ENCODE results near the gene PON2. TPM values are rescaled to one million over a fixed set of nuclear protein-coding genes. Genes with fewer than 3 reads are reported as not detected.

Gene PON2
- total RNA-seq, 1 experiment from 2014 or later: not detected

- no peaks in the 10 kb centered on the region for H3K9me2 ChIP-seq (replicated peaks; ENCODE audit: insufficient read depth, low read length)
- no peaks in the 10 kb centered on the region for H4K20me1 ChIP-seq (ENCODE audit: insufficient read depth, low read depth, low read length)
- H2AFZ ChIP-seq (ENCODE audit: low read length): no peak overlapping the region
- no peaks in the 10 kb centered on the region for H3K27me3 ChIP-seq (ENCODE audit: low read length)
- H3K9me3 ChIP-seq (ENCODE audit: low read length): no peaks in the 10 kb centered on the region
- no peak overlapping the region for H3K4me3 ChIP-seq (ENCODE audit: low read length)
- H3K4me1 ChIP-seq (ENCODE audit: low read length): no peaks in the 10 kb centered on the region
- no peak overlapping the region for H3K27ac ChIP-seq (ENCODE audit: low read length)
- H3K36me3 ChIP-seq (ENCODE audit: insufficient read depth, low read length): no peaks in the 10 kb centered on the region
- DNase-seq: no peak
- no peak overlapping the region for H3K9ac ChIP-seq (ENCODE audit: low read length)
- no peaks in the 10 kb centered on the region for H3K79me2 ChIP-seq (ENCODE audit: low read length)
- no peak overlapping the region for H3K4me2 ChIP-seq (ENCODE audit: low read depth, low read length, poor library complexity, severe bottlenecking)
Measured at GRCh38 chr7:95424716-95425115, 10.1 kb downstream of the PON2 start.

GRCh38 chr7:95421847-95422444 lies 12.9 kb downstream of the PON2 start:
- H4K20me1 ChIP-seq (ENCODE audit: insufficient read depth, low read depth, low read length): no peaks in the 10 kb centered on the region
- H3K4me2 ChIP-seq (ENCODE audit: low read depth, low read length, poor library complexity, severe bottlenecking): no peak overlapping the region
- H3K4me3 ChIP-seq (ENCODE audit: low read length): no peak overlapping the region
- no peak overlapping the region for H3K27ac ChIP-seq (ENCODE audit: low read length)
- no peaks in the 10 kb centered on the region for H3K36me3 ChIP-seq (ENCODE audit: insufficient read depth, low read length)
- H3K79me2 ChIP-seq (ENCODE audit: low read length): no peaks in the 10 kb centered on the region
- no peaks in the 10 kb centered on the region for H3K9me2 ChIP-seq (replicated peaks; ENCODE audit: insufficient read depth, low read length)
- no peak overlapping the region for H2AFZ ChIP-seq (ENCODE audit: low read length)
- H3K9ac ChIP-seq (ENCODE audit: low read length): no peak overlapping the region
- H3K9me3 ChIP-seq (ENCODE audit: low read length): no peaks in the 10 kb centered on the region
- no peak for DNase-seq
- no peaks in the 10 kb centered on the region for H3K27me3 ChIP-seq (ENCODE audit: low read length)
- no peaks in the 10 kb centered on the region for H3K4me1 ChIP-seq (ENCODE audit: low read length)

- no peak overlapping the region for H3K27ac ChIP-seq (ENCODE audit: low read length)
- H3K9ac ChIP-seq (ENCODE audit: low read length): no peak overlapping the region
- no peak overlapping the region for H3K4me2 ChIP-seq (ENCODE audit: low read depth, low read length, poor library complexity, severe bottlenecking)
- no peaks in the 10 kb centered on the region for H3K79me2 ChIP-seq (ENCODE audit: low read length)
- H3K4me1 ChIP-seq (ENCODE audit: low read length): no peaks in the 10 kb centered on the region
- no peaks in the 10 kb centered on the region for H3K9me3 ChIP-seq (ENCODE audit: low read length)
- DNase-seq: no peak
- no peaks in the 10 kb centered on the region for H3K36me3 ChIP-seq (ENCODE audit: insufficient read depth, low read length)
- no peaks in the 10 kb centered on the region for H4K20me1 ChIP-seq (ENCODE audit: insufficient read depth, low read depth, low read length)
- no peak overlapping the region for H2AFZ ChIP-seq (ENCODE audit: low read length)
- H3K4me3 ChIP-seq (ENCODE audit: low read length): no peak overlapping the region
- H3K9me2 ChIP-seq (replicated peaks; ENCODE audit: insufficient read depth, low read length): no peaks in the 10 kb centered on the region
- H3K27me3 ChIP-seq (ENCODE audit: low read length): no peaks in the 10 kb centered on the region
Measured at GRCh38 chr7:95421000-95421846, 13.6 kb downstream of the PON2 start.

GRCh38 chr7:95412075-95412474 lies 22.8 kb downstream of the PON2 start:
- no peaks in the 10 kb centered on the region for H3K36me3 ChIP-seq (ENCODE audit: insufficient read depth, low read length)
- no peak overlapping the region for H3K4me3 ChIP-seq (ENCODE audit: low read length)
- H4K20me1 ChIP-seq (ENCODE audit: insufficient read depth, low read depth, low read length): no peaks in the 10 kb centered on the region
- no peak overlapping the region for H3K4me2 ChIP-seq (ENCODE audit: low read depth, low read length, poor library complexity, severe bottlenecking)
- H3K27ac ChIP-seq (ENCODE audit: low read length): no peak overlapping the region
- no peak overlapping the region for H3K9ac ChIP-seq (ENCODE audit: low read length)
- DNase-seq: no peak
- H3K27me3 ChIP-seq (ENCODE audit: low read length): no peaks in the 10 kb centered on the region
- H3K79me2 ChIP-seq (ENCODE audit: low read length): no peaks in the 10 kb centered on the region
- no peak overlapping the region for H2AFZ ChIP-seq (ENCODE audit: low read length)
- no peaks in the 10 kb centered on the region for H3K4me1 ChIP-seq (ENCODE audit: low read length)
- H3K9me2 ChIP-seq (replicated peaks; ENCODE audit: insufficient read depth, low read length): no peaks in the 10 kb centered on the region
- H3K9me3 ChIP-seq (ENCODE audit: low read length): no peaks in the 10 kb centered on the region

GRCh38 chr7:95411666-95412065 lies 23.2 kb downstream of the PON2 start:
- H3K9me3 ChIP-seq (ENCODE audit: low read length): no peaks in the 10 kb centered on the region
- H2AFZ ChIP-seq (ENCODE audit: low read length): no peak overlapping the region
- no peak for DNase-seq
- H3K27me3 ChIP-seq (ENCODE audit: low read length): no peaks in the 10 kb centered on the region
- no peak overlapping the region for H3K4me2 ChIP-seq (ENCODE audit: low read depth, low read length, poor library complexity, severe bottlenecking)
- H3K4me3 ChIP-seq (ENCODE audit: low read length): no peak overlapping the region
- no peak overlapping the region for H3K9ac ChIP-seq (ENCODE audit: low read length)
- no peaks in the 10 kb centered on the region for H3K9me2 ChIP-seq (replicated peaks; ENCODE audit: insufficient read depth, low read length)
- H3K79me2 ChIP-seq (ENCODE audit: low read length): no peaks in the 10 kb centered on the region
- H3K4me1 ChIP-seq (ENCODE audit: low read length): no peaks in the 10 kb centered on the region
- H4K20me1 ChIP-seq (ENCODE audit: insufficient read depth, low read depth, low read length): no peaks in the 10 kb centered on the region
- H3K27ac ChIP-seq (ENCODE audit: low read length): no peak overlapping the region
- H3K36me3 ChIP-seq (ENCODE audit: insufficient read depth, low read length): no peaks in the 10 kb centered on the region

GRCh38 chr7:95411036-95411435 lies 23.8 kb downstream of the PON2 start:
- no peak overlapping the region for H2AFZ ChIP-seq (ENCODE audit: low read length)

GRCh38 chr7:95407751-95408150 lies 27.1 kb downstream of the PON2 start:
- Histone ChIP-seq H3K36me3 (ENCODE audit: insufficient read depth, low read length) (no peaks in the 10 kb centered on the region), H3K27ac (ENCODE audit: low read length) (no peak overlapping the region), H3K4me1 (ENCODE audit: low read length) (no peaks in the 10 kb centered on the region)

More at GRCh38 chr7:95411036-95411435, 23.8 kb downstream of the PON2 start:
- Histone ChIP-seq H3K27ac (ENCODE audit: low read length) (no peak overlapping the region), H3K4me3 (ENCODE audit: low read length) (no peak overlapping the region), H3K9me3 (ENCODE audit: low read length) (no peaks in the 10 kb centered on the region), H3K36me3 (ENCODE audit: insufficient read depth, low read length) (no peaks in the 10 kb centered on the region), H3K4me1 (ENCODE audit: low read length) (no peaks in the 10 kb centered on the region), H3K9me2 (replicated peaks; ENCODE audit: insufficient read depth, low read length) (no peaks in the 10 kb centered on the region), H3K9ac (ENCODE audit: low read length) (no peak overlapping the region), H4K20me1 (ENCODE audit: insufficient read depth, low read depth, low read length) (no peaks in the 10 kb centered on the region), H3K27me3 (ENCODE audit: low read length) (no peaks in the 10 kb centered on the region), H3K4me2 (ENCODE audit: low read depth, low read length, poor library complexity, severe bottlenecking) (no peak overlapping the region), H3K79me2 (ENCODE audit: low read length) (no peaks in the 10 kb centered on the region)
- DNase-seq: no peak

GRCh38 chr7:95405800-95406199 lies 29.0 kb downstream of the PON2 start:
- H3K4me3 ChIP-seq (ENCODE audit: low read length): no peak overlapping the region
- no peaks in the 10 kb centered on the region for H3K79me2 ChIP-seq (ENCODE audit: low read length)

More at GRCh38 chr7:95407751-95408150, 27.1 kb downstream of the PON2 start:
- DNase-seq: no peak
- H3K27me3 ChIP-seq (ENCODE audit: low read length): no peaks in the 10 kb centered on the region
- no peaks in the 10 kb centered on the region for H3K79me2 ChIP-seq (ENCODE audit: low read length)
- H3K4me2 ChIP-seq (ENCODE audit: low read depth, low read length, poor library complexity, severe bottlenecking): no peak overlapping the region
- no peaks in the 10 kb centered on the region for H4K20me1 ChIP-seq (ENCODE audit: insufficient read depth, low read depth, low read length)
- H3K4me3 ChIP-seq (ENCODE audit: low read length): no peak overlapping the region
- no peak overlapping the region for H3K9ac ChIP-seq (ENCODE audit: low read length)
- no peaks in the 10 kb centered on the region for H3K9me3 ChIP-seq (ENCODE audit: low read length)
- H3K9me2 ChIP-seq (replicated peaks; ENCODE audit: insufficient read depth, low read length): no peaks in the 10 kb centered on the region
- H2AFZ ChIP-seq (ENCODE audit: low read length): no peak overlapping the region

More at GRCh38 chr7:95405800-95406199, 29.0 kb downstream of the PON2 start:
- no peaks in the 10 kb centered on the region for H3K36me3 ChIP-seq (ENCODE audit: insufficient read depth, low read length)
- H2AFZ ChIP-seq (ENCODE audit: low read length): no peak overlapping the region
- H3K9me3 ChIP-seq (ENCODE audit: low read length): no peaks in the 10 kb centered on the region
- no peak overlapping the region for H3K4me2 ChIP-seq (ENCODE audit: low read depth, low read length, poor library complexity, severe bottlenecking)
- no peaks in the 10 kb centered on the region for H3K27me3 ChIP-seq (ENCODE audit: low read length)
- H4K20me1 ChIP-seq (ENCODE audit: insufficient read depth, low read depth, low read length): no peaks in the 10 kb centered on the region
- H3K9me2 ChIP-seq (replicated peaks; ENCODE audit: insufficient read depth, low read length): no peaks in the 10 kb centered on the region
- H3K4me1 ChIP-seq (ENCODE audit: low read length): no peaks in the 10 kb centered on the region
- H3K9ac ChIP-seq (ENCODE audit: low read length): no peak overlapping the region
- DNase-seq: no peak
- no peak overlapping the region for H3K27ac ChIP-seq (ENCODE audit: low read length)
